ENCODE results near the gene ADRA2B.
"Not testable (repeated sequence)": the region's sequence is repeated elsewhere in the genome, so short reads cannot be mapped to it uniquely, and the experiment has no call there.

Gene ADRA2B

DNA sequence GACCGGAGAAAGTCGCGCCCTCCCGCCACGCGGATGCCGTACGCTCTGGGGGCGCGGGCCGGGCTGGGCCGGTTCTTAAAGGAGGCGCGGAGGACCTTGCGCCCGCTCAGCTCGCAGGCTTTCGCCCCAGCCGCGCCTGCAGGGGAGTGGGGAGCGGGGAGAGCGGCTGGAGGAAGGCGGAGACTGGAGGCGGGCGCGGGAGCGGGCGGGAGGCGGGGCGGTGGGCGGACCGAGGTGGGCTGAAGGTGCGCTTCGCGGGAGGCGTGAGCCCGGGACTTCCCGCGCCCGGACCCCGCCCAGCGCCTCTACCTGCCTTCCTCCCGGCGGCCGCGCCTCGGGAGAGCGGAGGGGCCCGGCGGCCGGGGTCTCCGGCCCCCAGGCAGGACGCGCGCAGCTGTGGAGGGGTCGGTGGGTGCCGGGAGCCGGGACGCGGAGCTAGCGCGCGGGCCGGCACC is at the start of gene ADRA2B:
ADRA2B (minus strand) TSS at position 148 of the 455 bp plus-strand sequence. CDS start 422 bp downstream, outside the sequence.
- DNase-seq (ENCODE audit: low read depth), result no peak

DNA sequence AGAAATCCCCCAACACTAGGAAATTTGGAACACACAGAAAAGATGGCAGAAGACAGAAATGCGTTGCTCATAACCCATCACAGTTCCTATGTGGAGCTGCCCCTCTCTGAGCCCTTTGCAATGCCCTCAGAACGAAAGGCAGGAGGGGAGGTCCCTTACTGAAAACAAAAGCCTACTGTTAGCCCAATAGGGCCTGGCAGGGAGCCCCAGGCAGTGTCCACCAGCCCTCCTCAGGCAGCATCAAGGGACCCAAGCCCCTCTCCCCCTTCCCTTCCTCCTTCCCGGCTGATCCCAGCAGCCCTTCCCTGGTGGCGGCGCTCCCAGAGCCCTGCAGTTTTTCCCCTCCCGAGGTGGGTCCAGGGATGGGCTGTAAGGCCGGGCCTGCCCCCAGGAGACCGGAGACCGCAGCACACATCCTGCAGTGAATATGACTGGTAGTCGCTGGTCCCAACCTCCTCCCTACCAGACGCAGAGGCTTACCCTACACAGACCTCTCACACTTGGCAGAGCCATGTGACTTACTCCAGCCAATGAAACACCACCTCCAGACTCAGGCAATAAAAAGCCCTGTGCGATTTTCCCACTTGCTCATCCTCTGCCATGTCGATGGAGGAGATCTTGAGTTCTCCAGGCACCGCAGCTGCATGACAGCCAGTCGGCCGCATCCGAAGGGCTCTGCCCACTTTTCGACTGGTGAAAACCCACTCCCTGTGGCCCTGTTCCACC is 48.3 kb upstream of the ADRA2B start:
- DNase-seq (ENCODE audit: low read depth), result no peak

DNA sequence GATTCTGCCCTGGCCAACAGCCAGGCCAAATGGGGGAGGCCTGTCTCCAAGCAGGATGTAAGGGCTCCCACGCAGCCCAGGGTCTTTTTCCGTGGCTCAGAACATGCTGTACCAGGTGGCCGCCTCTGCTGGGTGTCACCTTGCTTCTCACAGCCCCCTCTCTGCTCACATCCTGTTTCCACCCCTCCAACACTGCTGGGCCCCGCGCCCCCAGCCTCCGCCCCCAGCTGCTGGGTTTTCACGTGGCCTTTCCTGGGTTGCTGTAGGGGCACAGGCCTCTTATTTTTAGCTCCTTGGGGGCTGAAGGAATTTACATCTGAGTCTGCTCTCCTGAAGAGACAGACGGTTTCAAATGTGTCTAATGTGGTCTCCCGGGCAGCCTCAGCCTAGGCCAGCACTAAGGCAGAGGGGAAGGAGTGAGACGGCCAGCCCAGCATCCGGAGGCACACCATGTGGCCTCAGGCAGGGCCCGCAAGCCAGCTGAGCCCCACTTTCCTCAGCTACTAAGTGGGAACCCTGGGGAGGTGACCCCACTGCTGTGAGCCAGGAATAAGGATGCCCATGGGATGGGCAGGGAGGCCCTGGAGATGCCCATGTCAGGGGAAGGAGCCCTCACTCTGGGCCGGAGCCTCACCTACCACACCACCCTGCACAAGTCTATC is 47.5 kb upstream of the ADRA2B start:
- DNase-seq (ENCODE audit: low read depth), result no peak

DNA sequence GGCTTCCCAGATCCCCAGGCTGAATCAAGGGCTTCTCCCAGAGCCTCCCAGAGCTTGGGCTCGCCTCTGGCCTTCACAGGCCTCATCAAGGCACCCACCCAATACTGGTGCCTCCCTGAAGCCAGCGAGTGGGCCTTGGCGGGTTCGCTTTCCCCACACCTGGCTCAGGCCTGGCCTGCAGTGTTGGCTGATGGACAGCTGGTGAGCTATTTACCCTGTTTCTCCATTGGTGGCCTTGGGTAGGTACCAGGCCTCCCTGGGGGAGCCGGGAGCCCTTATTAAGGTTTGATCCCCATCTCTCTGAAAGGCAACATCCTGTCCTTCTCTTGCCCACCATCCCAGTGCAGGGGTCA is 47.0 kb upstream of the ADRA2B start:
- DNase-seq (ENCODE audit: low read depth), result no peak

DNA sequence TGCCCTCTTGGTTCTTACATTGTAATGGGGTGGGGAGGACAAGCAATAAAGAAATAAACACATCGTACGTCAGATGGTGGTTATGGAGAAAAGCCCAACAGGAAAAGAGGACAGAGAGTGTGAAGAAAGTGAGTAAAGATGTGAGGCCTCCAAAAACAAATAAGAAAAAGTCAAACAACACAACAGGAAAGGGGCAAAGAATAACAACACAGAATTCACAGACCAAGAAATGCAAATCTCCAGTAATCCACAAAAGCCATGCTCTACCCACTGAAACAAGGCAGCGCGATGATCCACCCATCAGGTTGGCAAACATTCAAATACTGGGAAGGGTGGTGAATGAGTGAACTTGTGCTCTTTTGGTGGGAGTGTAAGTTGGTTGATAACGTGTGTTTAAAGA is 45.5 kb upstream of the ADRA2B start:
- no peak for DNase-seq (ENCODE audit: low read depth)

DNA sequence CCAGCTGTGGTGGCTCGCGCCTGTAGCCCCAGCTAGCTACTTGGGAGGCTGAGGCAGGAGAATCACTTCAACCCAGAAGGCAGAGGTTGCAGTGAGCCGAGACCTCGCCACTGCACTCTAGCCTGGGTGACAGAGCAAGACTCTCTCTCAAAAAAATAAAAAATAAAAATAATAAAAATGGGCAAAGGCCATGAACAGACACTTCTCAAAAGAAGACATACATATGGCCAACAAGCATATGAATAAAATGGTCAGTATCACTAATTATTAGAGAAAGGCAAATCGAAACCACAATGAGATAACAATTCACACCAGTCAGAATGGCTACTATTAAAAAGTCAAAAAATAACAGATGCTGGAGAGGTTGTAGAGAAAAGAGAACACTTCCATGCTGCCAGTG is 44.0 kb upstream of the ADRA2B start:
- DNase-seq (ENCODE audit: low read depth), result not testable (repeated sequence)

DNA sequence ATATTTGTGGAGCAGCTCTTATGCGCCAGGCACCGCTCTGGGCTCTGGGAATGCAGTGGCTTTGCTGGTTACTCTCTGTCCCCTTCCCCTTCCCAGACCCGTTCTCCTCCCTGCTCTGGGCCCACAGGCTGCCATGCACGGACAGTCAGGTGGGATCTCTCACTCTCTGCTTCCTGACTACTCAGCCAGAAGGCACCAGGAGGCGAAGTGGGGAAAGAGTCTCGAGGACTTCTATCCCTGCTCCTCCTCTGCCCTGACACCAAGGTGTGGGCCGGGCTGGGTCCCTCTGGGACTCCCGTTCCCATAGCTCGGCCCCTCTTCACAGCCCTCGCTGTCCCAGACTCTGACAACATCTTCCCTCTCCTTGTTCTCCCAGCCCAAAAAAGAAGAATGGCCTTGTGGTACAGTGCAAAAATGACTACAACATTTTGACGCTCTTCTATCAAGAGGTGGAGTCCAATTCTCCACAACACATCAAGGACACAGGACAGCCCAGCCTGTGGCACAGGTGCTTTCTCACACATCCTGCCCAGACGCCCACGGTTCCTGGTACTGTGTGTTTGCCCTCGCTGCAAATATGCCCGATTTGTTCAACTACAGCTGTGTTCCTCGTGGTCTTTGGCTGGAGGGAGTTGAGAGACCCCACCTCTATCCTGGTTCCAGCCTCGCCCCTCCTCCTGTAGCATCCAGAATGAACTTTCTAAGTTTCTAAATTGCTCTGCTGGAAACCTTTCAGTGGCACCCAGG is 42.9 kb upstream of the ADRA2B start:
- DNase-seq (ENCODE audit: low read depth), result no peak

DNA sequence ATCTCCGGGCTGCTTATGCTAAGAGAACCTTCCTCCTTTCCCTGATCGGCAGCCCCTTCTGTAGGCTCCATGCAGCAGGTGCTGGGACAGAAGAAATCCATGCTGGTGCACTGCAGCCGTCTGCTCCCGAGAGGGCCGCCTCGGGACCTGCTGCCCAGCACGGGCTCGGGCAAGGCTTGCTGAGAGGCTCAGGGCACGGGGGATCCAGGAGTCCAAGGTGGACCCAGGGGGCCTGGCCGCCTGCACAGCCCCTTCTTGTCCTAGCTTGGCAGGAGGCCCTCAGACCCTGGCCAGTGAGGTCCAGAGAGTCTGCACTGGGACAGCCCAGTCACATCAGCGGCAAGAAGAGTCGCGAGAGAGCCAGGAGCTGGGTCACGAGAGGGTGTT is 42.2 kb upstream of the ADRA2B start:
- DNase-seq (ENCODE audit: low read depth), result no peak

DNA sequence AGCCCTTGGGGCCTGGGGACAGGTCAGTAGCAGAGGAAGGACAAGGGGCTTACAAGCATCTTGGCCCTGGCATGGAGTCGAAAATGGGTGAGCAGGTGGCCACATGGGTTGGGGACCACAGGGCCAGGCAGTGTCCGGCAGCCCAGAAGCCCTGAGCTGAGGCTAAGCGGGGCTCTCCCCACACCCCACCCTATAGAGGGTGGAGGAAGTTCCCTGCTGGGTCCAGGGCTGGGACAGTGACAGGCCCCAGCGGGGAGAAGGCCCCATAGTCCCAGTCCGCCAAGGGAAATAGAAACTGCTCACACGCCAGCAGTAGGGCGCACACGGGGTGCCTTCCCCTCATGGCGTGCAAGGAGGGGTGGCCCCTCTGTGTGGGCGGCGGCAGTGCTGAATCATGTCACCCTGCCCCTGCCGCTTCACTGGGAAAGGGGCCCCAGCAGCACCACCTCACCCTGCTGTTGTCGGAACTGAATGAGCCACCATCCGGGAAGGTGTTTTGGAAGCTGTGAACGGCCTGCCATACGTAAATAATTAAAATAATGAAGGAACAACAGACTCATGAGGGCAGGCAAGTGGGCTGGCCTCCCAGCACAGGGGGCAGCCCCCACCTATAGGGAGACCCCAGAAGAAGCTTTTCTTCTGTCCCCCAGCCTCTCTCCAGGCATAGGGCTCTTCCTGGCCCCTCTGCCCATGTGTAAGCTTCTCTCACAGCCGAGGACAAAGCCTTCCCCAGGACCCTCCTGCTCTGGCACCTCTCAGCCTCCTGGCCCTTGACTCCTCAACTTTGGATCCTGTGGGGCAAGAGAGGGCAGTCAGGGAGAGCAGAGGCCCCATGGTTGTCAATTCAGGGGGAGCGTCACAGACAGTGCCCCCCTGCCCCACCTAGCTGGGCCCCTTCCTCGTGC is 41.5 kb upstream of the ADRA2B start:
- DNase-seq (ENCODE audit: low read depth), result no peak

DNA sequence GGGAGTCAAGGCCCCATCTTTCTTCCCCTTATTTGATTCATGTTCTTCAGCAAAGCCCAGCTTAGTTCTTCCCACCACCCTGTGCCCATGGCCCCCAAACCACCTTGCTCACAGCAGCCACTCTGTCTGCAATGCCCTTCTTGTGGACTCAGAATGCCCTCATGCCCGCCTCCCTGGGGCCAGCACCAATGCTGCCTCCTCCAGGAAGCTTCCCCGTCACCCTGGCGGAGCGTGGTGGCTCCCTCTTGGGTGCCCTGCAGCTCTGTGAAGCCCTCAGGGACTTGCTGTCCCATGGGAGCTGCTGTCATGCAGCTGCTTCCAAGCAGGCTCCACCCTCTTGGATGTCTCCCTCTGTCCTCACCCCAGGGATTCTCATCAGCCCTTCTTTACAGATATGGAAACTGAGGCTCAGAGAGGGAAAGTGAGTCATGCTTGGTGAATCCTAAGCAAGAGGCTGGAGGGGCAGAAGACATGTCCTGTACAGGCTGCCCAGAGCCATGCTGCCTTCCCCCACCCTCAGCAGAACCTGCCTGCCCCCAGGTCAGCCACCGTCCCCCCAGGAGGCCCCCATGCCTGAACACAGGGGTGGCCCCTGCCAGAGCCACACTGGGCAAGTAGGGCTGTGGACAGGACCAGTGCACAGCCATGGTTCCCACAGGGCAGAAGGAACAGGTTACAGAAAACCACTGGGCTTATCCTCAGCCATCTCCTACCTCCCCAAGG is 40.7 kb upstream of the ADRA2B start:
- DNase-seq (ENCODE audit: low read depth), result no peak

DNA sequence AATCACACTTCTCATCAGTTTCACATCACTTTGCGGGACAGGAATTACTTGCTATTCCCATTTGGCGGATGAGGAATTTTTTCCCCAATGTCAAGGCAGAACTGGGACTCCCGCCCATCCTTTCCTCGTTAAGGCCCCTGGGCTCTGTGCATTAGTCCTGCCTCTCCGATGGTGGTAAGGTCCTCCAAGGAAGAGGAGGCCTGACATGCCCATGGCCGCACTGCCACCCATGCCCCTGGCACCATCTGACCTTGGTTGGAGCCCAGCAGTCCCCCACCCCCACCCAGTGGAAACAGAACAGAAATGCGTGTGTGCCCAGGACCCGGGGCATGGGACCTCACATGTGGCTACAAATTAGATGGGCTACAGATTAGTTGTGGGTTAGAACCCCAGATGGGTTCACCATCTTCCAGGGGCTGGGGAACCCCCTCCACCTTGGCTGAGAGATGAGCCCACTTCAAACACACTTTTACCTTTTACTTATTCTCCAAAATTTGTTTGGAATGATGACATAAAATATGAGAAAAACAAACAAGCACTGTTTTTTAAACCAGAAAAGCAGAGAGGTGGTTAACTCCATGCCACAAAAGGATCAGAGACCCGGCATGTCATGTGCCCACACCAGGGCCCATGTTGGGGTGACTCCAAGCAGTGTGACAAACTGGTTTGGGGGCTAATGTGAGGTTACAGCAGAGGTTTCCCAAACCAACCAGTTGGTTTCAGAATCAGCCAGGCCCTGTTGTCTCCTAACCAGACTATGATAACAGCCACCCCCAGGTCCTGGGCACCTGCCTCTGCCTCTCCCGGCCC is 39.8 kb upstream of the ADRA2B start:
- DNase-seq (ENCODE audit: low read depth), result no peak

DNA sequence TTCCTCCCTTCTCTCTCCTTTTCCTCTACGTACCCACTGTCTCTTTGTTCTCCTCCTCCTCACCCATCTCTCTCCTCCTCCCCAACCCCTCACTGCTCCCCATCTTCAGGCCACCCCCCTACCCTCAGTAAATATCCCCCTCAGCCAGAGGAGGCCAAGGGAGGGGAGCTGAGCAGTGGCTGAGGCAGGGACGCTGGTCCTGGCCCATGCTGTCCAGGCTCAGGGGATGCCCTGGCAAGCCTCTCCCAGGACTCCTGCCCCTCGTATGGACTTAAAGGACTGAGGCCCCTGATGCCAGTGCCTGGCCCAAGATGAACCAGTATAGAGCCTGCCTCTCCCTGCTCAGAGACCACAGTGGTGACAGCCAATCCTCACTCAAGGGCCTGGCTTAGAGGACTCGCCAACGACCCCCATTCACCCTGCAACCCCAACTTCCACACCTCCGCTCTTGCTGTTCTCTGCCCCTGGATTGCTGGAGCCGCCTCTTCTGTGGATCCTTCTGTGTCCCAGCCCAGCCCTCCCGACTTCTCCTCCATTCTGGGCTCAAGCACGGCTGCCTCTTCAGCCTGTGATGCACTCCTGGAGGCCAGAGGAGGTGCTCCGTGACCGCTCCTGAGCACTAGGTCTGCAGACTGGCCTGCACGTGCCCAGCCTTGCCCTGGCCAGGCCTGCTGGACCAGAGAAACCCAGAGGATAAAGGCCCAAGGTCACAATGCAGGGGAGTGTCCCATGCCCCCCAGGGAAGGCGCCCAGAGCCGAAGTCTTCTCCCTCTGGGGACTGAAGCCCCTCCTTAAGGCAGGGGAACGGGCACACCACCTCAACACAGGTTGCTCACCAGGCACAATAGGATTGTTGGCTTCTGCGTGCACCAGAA is 38.4 kb upstream of the ADRA2B start:
- no peak for DNase-seq (ENCODE audit: low read depth)

DNA sequence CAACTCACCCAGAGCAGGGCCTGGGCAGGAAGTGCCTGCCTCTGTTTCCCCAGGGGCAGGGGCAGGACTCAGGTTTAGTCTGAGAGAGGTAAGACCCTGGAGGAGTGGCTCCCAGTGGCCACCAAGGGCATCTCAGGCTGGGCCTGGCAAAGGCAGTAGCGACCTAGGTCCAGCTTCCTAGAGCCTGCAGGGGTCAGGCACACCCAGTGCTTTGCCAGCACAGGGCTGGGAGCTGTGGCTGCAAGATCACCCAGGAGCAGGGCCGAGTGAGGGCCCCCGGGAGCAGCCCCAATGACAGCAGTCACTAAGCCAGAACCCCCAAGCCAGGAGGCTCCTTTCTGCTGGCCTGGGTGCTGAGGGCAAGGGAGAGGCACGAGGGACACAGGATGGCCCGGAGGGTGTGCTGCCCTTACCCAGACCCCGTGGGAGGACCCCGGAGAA is 37.6 kb upstream of the ADRA2B start:
- DNase-seq (ENCODE audit: low read depth), result no peak

DNA sequence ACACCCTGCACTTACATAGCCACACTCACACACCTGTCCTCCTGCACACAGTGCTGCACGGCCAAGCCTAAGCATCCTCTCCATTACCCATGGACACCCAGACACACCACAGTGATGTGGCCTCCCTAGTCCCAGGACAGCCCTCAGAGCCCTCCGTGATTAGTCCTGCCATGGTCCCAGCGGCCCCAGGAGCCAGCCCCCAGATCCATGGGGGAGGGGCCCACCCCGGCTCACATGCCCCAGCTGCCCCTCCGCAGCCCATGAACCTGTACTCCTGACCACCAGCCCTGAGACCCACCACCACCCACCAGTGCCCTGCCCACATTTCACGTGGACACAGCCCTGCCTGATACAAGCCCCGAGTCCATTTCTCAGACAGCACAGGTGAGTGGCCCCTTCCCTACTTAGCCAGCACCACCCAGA is 36.9 kb upstream of the ADRA2B start:
- DNase-seq (ENCODE audit: low read depth), result no peak

DNA sequence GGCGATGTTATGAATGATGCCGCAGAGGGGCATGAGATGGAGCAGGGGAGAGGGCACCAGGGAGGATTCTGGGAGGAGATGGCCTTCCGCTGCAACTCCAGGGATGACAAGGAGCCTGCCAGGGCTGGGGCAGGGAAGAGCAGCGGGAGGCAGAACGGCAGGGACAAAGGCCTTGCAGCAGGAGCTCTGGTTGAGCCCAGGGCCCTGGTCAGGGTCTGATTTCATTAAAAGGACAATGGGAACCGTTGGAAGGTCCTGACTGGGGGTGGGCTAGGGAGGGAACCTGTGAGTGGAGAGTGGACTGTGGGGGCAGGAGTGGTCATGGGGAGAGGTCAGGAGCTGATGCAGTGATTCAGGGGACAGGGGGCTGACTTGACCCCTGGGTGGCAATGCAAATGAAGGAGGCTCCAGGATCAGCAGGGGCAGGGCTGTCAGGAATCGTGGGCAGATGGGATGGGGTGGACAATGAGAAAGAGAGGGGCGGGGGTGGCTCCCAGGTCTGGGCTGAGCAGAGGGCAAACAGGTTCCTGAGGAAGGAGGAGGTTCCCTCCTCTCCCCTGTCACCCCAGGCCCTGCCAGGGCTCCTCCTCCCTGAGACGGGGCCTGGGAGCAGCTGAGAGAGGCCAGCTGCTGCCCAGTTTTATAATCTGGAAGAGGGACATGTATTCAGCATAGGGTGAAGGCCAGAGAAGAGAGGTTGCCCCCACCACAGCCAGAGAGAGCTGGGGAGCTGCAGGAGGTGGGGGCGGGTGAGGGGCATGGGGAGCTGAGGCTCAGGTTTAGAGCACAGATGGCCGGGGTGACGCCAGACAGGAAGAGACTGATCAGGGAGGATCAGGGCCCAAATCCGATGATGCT is 36.2 kb upstream of the ADRA2B start:
- no peak for DNase-seq (ENCODE audit: low read depth)

DNA sequence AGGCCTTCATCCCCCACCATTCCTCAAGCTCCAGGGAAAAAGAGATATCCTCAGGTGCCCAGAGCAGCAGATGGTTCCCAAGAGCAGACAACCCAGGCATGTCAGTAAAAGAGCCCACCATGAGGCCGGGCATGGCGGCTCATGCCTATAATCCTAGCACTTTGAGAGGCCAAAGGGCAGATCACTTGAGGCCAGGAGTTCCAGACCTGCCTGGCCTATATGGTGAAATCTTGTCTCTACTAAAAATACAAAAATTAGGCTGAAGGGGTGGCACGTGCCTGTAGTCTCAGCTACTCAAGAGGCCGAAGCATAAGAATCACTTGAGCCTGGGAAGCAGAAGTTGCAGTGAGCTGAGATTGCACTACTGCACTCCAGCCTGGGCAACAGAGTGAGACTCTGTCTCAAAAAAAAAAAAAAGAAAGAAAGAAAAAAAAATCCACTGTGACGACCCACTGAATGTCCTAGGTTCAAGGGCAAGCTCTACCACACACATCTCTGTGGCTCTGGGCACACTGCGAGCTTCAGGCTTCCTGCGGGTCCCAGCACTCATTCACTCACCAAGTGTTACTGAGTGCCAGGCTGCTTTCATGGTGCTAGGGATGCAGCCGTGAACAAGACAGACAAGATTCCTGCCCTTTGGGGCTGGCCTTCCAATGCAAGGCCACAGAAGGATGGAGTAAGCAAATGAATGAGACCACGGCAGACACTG is 35.4 kb upstream of the ADRA2B start:
- no peak for DNase-seq (ENCODE audit: low read depth)

DNA sequence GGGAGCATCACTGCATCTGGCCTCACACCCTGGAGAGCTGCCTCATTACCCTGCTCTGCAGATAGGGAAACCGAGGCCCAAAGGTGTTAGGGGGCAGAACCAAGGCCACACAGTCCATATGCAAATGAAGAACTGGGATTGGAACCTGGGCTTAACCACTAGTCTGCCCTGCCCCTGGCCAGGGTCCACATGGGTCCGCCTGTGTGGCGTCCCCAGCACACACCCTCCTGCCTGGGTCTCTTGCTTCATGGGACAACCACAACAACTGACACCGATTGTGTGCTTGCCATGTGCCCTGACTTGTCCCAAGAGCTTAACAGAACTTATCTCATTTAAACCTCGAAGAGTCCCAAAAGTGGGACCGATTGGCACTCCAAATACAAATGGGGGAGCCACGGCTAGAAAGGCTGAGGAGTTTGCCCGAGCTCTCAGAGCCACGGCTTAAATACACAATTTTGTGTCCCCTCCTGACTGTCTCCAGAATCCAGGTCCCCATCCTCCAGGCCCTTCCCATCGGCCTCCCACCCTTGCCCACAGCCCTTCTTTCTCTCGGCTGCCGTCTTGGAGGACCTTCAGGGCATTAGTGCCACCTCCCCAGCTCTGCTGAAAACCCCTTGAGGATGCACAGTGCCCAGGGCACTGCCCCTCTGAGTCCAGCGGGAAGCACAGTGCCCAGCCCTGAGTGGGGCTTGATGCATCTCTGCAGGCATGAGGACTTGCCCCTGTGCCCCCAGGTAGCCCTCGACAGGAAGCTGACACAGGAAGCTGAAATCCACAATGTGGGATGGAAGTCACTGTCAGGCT is 34.6 kb upstream of the ADRA2B start:
- DNase-seq (ENCODE audit: low read depth), result no peak

All from CMK (cell line).